Middle frontal gyrus (tissue), 1 donor: ENCODE measurements around the gene TAF4.
"Not testable (repeated sequence)": the region's sequence is repeated elsewhere in the genome, so short reads cannot be mapped to it uniquely, and the experiment has no call there.

Experiments
- DNase-seq: peaks from one replicate; pipeline ENCODE4 v3.0.0-alpha.2; 2015; ENCODE audit warnings: low spot score; ENCODE audit errors: extremely low spot score

The TAF4 gene

DNA sequence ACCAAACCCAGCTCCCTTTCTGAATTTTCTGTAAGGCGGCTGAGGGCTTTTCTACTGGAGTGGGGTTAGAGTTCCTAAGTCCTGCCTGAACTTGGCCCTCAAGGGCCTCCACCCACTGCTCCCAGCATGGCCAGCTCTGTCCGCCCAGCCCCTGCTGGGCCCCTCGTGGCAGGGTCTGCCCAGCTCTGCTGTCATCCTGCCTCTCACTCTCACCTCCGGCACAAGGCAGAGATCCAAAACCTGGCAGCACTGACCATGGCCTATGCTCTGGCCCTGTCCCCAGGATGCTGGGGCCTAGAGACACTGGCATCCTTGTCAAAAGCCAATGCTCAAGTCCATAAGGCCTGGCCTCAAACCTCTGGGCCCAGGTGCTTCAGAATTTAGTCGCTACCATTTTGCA lies 61.1 kb downstream of the TAF4 start:
- DNase-seq: no peak

DNA sequence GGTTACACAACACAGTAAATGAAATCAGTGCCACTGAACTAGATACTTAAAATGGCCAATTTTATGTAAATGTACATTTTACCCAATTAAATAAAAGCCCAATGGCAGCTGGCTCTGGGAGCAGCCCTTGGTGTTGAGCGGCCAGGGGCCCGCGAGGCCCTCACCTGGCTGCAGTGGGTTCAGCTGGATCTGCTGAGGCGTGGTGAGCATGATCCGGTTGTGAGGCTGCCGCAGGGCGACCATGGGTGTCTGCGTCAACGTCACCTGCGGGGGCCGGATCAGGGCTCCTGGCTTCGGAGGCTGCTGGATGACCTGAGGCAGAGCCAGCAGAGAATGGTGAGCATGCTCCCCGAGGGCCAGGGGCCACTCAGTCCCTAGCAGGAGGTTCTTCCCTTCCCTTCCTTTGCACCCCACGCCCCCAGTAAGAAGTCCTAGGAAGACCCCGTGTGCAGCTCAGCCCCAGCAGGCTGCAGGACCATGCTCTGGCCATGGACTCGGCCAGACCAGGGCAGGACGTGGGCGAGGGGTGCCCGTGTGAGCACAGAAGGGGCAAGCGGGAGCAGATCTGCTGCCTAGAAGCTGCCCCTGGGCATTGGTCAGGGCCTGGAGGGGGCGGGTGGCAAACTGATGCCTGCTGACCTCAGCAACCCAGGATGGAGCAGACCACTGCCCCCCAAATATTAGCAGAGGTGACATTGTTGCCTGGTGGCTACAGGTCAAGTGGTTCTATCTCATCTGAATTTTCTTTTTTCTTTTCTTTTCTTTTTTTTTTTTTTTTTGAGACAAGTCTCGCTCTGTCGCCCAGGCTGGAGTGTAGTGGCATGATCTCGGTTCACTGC lies 61.9 kb downstream of the TAF4 start:
- DNase-seq: no peak

DNA sequence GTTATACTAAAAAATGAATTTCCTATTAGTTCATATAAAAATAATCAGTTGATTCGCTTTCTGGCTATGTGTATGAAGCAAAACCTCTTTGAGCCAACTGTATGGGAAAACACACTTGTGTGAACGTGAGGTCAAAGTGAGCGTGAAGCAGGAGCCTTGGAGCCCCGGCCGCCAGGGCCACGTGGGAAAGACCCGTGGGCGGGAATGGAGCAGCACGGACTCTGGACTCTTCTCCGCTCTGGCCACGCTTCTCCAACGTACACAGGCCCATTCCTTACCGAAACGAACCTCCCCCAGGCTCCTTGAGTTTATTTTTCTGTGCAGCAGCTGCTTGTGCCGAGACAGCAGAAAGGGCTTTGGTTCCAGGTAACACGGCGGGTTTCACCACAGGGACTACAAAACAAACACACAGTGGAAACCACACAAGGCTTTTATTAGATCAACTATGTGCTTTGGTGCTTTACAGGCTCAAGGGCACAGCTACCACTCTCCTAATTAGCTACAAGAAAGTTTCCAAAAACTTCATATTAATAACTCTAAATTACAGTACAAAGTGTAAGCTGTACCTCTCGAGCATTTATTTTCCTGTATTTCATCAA lies 62.7 kb downstream of the TAF4 start:
- no peak for DNase-seq

DNA sequence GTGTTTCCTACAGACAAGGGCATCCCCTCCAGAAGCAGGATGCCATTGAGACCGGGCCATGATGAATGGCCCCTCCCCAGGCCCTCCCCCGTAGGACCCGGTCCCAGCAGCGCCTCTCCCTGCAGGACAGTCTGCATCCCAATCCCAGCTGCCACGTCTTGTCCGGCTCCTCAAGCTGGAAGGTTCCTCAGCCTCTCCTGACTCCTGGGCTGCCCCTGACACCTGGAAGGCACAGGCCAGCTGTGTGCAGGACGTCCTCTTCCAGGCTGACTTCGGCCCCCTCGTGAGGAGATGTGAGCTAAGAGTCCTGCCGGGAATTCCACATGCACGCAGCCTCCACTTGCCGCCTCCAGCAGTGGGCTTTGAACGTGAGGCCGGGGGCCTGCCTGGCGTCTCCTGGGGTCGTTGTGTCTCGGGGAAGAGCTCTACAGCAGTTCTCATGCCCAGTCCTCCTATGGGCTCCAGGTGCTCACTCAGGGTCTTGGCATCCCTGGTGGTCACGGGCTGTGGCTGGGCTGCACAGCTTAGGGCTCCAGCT lies 64.4 kb downstream of the TAF4 start:
- no peak for DNase-seq

DNA sequence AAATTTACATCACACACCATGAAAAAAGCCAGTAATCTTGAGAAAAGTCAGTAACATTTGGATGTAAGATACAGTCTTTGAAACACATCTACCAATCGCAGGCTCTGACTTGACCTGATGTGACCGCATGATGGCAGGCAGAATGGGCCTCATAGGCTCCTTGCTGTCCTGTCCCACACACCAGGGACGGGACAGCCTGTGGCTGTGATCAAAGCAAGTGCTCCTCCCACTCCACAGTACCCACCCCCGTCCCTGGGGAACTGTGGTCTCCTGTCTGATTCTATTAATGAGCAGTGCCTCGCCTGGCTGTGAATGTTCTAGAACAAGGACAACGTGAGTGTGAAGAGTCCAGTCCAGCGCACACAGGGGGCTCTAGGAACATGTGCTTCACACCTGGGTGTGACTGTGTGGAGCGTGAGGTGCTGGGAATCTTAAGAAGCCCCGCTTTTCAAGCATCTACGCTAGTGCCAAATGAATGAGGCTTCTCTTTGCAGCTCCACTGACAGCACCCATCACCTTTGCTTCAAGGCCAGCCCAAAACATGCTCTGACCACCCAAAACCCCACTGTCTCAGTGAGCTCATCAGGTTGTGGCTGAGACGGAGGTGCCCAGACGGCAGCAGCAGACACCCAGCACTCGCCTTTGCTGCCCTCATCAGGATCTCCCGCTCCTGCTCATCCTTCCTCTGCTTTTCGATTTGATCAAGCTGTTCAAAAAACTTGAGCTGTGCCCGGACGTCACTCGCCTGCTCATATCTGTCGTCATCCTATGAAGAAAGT lies 67.1 kb downstream of the TAF4 start:
- no peak for DNase-seq

DNA sequence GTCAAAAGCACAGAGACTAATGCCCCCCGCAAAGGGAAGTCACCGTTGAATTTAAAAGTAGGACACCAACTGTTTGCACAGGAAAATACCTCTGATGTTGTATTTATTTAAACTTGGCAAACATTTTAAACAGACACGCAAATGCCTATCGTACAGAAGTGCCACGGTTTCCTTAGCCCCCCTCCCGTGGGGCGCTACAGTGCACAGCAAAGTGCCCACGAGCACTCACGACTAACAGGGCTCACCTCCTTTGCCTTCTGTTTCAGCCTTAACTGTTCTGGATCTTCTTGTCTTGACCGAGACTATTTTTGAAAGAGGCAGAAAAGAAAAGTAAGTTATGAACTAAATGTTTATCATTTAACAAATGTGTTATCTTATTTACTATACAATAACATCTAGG lies 67.8 kb downstream of the TAF4 start:
- no peak for DNase-seq

DNA sequence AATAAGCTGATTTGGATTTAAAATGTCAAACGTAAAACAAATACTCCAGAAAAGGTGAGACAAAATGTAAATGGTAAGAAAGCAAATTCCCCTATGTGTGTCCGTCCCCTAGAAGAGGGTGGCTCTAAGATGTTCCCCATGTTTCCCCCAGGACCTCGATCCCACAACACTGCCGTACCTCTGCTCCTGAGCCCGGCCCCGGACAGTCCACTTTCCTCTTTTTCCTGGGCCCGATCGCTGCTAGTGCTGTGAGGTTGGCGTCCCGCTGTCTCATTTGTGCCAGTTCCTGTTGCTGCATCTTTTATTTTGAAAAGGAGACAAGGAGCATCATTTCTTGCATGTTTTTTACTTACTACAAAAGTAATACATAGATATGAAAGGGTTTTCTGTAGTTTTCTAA lies 68.3 kb downstream of the TAF4 start:
- DNase-seq: no peak

DNA sequence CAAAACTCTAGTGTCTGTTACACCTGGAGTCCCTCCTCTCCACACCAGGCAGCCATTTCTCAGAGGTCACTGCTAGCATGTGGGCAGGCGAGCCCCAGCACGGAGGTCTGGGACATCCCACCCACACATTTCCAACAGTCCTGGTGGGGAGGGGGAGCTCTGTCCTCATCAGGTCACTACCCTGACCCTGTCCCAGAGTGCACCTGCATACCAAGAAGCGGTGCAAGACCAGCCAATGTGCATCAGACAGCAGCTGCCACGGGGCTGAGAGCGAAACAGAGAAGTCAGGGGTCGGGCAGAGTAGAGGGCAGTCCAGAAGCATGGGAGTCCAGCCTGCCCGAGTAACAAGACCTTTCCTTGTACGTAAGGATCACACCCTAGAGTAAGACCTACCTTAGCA lies 71.1 kb downstream of the TAF4 start:
- DNase-seq: no peak

DNA sequence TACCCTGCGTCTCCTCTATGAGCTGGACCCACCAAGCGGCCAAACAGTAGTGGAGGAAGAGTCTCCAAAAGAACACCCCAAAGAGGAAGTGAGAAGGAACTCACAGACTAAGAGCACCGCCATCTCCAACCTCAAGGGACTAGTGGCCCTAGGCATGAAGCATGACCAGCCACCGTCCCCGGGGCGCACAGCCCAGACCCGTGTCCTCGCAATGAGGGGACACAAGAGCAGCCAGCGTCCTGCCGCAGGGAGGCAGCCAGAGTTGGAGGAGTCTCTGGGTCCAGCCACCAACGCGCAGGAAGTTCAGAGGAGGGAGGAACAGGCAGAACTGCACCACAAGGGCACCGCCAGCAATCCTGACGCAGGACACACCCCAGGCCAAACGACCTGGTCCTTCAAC lies 72.6 kb downstream of the TAF4 start:
- DNase-seq: no peak

DNA sequence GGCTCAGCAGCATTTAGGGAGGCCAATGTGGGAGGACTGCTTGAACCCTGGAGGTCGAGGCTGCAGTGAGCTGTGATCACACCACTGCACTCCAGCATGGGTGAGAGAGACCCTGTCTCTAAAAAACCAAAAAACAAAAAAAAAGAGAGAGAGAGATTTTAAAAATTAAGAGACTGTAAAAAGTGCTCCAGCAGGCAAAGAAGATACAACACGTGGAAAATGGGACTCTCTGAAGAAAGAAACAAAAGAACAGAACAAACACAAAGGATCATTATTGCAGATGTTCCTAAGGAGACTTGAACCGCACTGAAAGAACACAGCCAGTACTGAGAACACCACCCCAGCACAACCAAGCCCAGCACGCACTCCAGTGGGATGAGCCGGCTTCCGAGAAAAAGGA lies 74.2 kb downstream of the TAF4 start:
- no peak for DNase-seq

DNA sequence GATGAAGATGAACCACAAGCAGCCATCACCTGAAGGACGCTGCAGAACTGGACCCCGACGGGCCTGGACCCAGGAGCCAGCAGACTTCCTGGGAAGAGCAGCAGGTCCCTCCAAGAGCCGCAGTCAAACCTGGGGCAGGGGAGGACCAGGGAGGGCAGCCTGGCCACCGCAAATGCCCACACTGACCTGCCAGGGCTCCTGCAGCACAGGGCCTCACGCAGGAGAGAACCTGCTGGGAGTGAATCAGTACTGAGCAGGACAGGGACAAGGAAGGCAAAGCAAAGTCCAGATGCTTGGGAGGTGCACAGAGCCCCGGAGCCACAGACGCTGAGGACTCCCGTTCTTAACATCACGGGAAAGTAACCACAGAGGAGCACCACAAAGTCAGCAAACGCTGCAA lies 75.2 kb downstream of the TAF4 start:
- no peak for DNase-seq

DNA sequence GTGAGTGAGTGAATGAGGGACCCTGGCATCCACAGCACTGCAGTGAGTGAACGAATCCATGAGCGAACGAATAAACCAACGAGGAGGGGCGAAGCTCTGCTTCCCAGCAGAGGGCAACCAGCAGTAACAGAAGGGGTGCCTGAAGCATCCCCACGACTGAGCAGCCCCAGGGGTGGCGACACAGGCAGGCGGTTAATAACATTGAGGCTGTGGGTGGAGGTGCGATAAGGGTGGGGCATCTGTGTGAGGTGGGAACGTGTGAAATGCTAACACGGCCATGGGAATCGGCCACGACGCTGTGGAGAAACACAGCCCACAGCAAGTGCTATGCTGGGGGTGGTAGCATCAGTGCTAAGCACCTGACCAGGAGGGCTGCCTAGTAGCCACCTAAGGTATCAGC lies 75.9 kb downstream of the TAF4 start:
- no peak for DNase-seq

DNA sequence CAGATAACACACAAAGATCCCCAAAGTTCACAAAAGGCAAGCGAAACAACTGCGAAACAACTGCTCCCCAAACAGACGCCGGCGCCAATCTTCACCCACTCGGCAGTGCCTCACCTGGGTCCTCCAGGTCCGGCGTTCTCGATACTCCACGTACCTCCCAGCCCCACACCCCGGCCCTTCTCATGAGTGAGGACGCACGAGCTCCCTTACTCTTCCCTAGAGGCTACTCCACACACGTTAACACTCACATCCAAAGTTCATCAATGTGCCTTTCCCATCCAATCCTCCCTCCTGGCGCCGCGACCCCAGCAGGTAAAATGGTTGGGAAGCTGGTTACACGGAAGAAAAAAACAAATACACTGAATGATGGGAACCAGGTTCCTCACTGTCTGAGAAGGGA lies 77.0 kb downstream of the TAF4 start:
- DNase-seq: no peak

DNA sequence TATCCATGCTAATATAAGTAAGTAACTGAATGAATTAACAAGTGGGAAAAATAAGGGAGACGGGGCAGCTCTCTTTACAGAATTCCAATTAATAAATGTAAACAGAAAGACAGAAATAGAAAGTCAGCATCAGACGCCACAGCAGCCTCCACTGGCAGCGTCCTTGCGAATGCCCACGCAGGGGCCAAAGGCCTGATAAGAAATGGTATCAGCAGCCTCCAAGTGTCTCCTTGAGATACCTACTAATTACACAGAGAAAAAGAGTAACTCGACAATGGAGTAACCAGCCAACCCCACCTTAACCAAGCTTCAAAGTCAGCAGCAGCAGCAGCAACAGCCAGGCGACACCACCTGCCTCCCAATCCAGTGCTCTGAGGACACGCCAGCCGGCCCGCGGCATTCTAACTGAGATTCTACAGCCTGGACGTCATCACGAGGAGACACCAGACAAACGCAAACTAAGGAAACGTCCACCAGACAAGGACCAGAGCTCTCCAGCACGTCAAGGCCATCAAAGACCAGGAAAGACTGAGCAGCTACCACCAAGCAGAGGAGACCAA lies 78.8 kb downstream of the TAF4 start:
- DNase-seq: no peak

DNA sequence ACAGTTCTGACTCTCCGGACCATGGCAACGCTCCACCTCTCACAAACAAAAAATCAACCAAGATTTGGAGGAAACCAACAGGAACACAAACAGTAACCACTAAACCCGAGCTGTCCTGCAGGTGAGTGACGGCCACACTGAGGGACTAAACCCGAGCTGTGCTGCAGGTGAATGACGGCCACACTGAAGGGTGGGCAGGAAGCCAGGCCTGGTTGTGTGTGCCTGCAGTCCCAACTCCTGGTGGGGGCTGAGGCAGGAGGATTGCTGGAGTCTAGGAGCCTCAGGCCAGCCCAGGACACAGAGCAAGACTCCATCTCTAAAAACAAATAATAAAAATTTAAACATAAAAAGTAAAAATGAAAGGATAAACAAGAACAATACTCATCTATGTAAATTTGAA lies 80.6 kb downstream of the TAF4 start:
- no peak for DNase-seq

DNA sequence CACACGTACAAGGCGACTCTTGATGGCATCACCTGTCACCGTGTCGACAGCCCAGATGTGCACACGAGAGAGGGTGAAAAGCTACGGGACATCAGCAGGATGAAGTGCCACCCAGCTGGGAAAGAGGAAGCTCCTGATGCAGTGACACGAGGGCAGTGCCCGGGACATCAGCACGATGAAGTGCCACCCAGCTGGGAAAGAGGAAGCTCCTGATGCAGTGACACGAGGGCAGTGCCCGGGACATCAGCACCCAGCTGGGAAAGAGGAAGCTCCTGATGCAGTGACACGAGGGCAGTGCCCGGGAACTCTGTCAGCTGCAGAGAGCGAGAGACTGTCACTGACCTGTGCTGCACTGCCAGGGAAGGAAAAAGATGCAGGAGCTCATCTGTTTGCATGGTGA lies 81.2 kb downstream of the TAF4 start:
- DNase-seq: not testable (repeated sequence)

DNA sequence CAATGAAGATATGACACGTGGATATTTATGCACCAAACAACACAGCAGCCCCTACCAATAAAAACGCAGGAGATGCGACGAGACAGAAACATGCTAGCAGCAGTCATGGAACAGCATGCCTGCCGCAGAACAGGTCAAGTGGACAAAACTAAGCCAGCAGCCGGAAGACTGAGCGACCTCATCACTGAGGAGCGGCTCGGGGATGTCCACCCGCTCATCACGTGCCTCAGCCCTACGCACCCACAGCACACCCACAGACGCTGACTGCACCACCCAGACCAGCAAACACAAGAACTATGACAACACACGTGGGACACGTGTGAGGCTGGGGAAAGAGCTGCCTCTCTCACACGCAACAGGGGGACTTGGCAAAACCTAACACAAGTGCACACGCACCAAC lies 81.7 kb downstream of the TAF4 start:
- no peak for DNase-seq

DNA sequence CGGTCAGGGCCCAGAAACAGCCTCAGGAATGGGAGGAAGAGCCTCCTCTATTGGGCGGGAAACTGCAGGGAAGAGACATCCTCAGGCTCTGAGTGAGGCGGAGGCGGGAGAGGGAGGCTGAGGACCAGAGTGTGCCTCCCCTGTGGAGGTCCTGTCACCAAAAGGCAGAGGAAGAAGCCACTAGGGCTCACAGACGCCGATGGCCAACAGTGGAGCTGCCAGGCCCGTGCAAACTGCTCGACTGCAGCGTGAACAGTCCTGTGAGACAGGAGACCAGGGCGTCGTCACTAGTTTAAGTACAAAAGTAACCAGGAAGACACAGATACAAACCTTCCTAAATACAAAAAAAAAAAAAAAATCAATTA lies 82.7 kb downstream of the TAF4 start:
- no peak for DNase-seq

DNA sequence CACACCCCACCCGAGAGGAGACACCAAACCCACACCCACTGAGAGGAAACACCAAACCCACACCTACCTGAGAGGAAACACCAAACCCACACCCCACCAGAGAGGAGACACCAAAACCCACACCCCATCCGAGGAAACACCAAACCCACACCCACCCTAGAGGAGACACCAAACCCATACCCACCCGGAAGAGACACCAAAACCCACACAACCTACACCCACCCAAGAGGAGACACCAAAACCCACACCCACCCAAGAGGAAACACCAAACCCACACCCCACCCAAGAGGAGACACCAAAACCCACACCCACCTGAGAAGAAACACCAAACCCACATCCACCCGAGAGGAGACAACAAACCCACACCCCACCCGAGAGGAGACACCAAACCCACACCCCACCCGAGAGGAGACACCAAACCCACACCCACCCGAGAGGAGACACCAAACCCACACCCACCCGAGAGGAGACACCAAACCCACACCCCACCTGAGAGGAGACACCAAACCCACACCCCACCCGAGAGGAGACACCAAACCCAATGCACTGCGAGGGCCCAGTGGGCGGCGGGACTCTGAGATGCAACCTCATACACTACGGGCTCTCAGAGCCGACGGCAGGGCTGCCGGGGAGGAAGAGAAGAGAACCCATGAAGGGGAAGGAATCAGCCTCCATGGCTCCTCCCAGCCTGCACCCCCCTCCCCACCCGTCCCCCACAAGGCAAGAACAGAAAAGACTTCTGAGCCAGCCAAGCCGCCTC lies 83.3 kb downstream of the TAF4 start:
- DNase-seq: no peak

DNA sequence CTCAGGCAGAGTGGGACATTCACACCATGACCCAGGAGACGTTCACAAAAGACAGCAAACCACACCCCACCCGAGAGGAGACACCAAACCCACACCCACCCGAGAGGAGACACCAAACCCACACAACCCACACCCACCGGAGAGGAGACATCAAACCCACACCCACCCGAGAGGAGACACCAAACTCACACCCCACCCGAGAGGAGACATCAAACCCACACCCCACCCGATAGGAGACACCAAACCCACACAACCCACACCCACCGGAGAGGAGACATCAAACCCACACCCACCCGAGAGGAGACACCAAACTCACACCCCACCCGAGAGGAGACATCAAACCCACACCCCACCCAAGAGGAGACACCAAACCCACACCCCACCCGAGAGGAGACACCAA lies 84.0 kb downstream of the TAF4 start:
- not testable (repeated sequence) for DNase-seq
